SK-N-SH treated with all-trans-retinoic acid at 6 μM for 48 hours (cell line): Measurements from ENCODE around the gene L1CAM.

Experiments used
- GLIS3 ChIP-seq: fragments of 250-450 bp; sonication (Bioruptor Pico); IDR thresholded peaks from 2 replicates; pipeline ENCODE4 v1.5.0; 2020; ENCODE audit warnings: mild to moderate bottlenecking, moderate library complexity
- ISL1 ChIP-seq: fragments of 250-450 bp; sonication (Bioruptor Pico); IDR thresholded peaks from 2 replicates; pipeline ENCODE4 v2.1.2; 2022; ENCODE audit warnings: mild to moderate bottlenecking, moderate library complexity
- RARB ChIP-seq: fragments of 250-450 bp; sonication (Bioruptor Pico); IDR thresholded peaks from 2 replicates; pipeline ENCODE4 v1.8.0; 2021; ENCODE audit warnings: mild to moderate bottlenecking, moderate library complexity
- ZFP3 ChIP-seq: fragments of 250-450 bp; sonication (Bioruptor Pico); IDR thresholded peaks from 2 replicates; pipeline ENCODE4 v1.5.0; 2020; ENCODE audit warnings: mild to moderate bottlenecking, moderate library complexity

GRCh38 chrX:153813161-153813560, 72.8 kb downstream of the L1CAM start:
- TF ChIP-seq RARB (no peak), ISL1 (CRISPR knock-in tag) (no peak), GLIS3 (no peak), ZFP3 (CRISPR knock-in tag) (no peak)
